ENCODE measurements around the gene GABRP. TPM values are rescaled to one million over a fixed set of nuclear protein-coding genes. Genes with fewer than 3 reads are reported as not detected.

Gene GABRP
- total RNA-seq, 1 donor from 2014 or later: 55.6 TPM

DNA sequence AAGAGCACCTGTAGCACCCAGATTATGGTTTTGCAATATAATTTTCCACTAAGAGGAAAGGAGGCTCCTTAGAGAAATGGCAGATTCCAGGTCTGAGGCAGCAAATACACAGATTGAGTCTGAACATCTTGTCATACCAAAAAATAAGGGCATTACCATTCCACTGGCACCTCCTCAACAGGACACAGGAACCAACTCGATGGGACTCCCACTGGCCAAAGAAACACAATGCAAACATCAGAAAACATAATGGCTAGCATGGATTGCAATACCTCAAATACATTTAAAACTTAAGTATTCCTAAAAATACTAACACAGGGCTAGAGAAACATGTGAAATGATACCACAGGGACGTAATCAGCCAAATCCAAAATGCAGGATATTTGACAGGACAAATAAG is 65.8 kb downstream of the GABRP start:
- DNase-seq (ENCODE audit: extremely low spot score, unreplicated experiment): no peak
- H3K27ac Mint-ChIP-seq: no peak overlapping the region
- H3K4me1 Mint-ChIP-seq (ENCODE audit: unreplicated experiment): no peaks in the 10 kb centered on the region
- H3K4me3 Mint-ChIP-seq: no peak overlapping the region
- no peaks in the 10 kb centered on the region for H3K9me3 Mint-ChIP-seq
- no peaks in the 10 kb centered on the region for H3K27me3 Mint-ChIP-seq
- no peaks in the 10 kb centered on the region for H3K36me3 Mint-ChIP-seq
- TF ChIP-seq CTCF (conservative IDR thresholded peaks at IDR 0.05): no peak

DNA sequence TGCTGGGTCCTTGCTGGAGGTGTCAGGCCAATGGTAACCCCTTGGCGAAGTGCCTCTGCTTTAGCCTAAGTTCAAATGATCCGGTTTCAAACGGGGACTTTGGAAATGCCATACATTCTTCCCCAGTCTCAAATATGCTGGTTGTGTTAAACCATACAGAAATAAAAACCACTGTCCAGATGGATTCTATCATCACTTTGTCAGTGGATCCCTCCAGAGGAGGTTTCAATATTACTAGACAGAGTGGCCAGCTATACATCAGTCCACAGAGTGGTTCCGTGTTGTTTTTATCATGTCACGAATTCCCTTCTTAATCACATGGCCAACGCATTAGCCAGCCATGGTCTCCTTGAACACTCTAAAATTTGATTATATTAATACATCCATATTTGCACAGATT is 71.0 kb downstream of the GABRP start:
- no peak for DNase-seq (ENCODE audit: extremely low spot score, unreplicated experiment)
- Mint-ChIP-seq H3K36me3 (no peaks in the 10 kb centered on the region), H3K27me3 (no peaks in the 10 kb centered on the region), H3K4me1 (ENCODE audit: unreplicated experiment) (no peaks in the 10 kb centered on the region), H3K9me3 (no peaks in the 10 kb centered on the region), H3K27ac (no peak overlapping the region), H3K4me3 (no peak overlapping the region)
- TF ChIP-seq CTCF (conservative IDR thresholded peaks at IDR 0.05): no peak

- H3K27me3 Mint-ChIP-seq: no peaks in the 10 kb centered on the region
- no peak for TF ChIP-seq CTCF (conservative IDR thresholded peaks at IDR 0.05)
- no peak for DNase-seq (ENCODE audit: extremely low spot score, unreplicated experiment)
- no peak overlapping the region for H3K4me3 Mint-ChIP-seq
- no peaks in the 10 kb centered on the region for H3K4me1 Mint-ChIP-seq (ENCODE audit: unreplicated experiment)
- peaks cover 12% of the 10 kb centered on the region for H3K9me3 Mint-ChIP-seq
- no peak overlapping the region for H3K27ac Mint-ChIP-seq
- H3K36me3 Mint-ChIP-seq: peaks cover 8% of the 10 kb centered on the region
These were observed 73.5 kb downstream of the GABRP start for GRCh38 chr5:170857066-170857465.

DNA sequence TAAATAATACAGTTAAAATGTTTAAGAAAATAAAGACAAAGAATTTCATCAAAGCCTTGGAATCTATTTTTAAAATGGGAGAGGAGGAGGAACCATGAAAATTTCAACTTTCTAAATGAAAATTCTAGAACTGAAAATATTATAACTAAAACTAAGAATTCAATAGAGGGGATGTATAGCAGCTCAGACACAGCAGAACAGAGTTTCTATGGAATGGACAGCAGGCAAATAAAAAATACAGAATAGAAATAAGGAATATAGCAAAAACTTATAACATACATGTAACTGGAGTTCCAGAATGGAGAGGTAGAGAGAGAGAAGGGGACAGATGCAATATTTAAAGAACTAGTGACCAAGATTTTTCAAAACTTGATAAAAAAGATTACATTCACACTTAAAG is 76.9 kb downstream of the GABRP start:
- H3K36me3 Mint-ChIP-seq: peaks cover 8% of the 10 kb centered on the region
- DNase-seq (ENCODE audit: extremely low spot score, unreplicated experiment): no peak
- H3K4me1 Mint-ChIP-seq (ENCODE audit: unreplicated experiment): peaks cover 12% of the 10 kb centered on the region
- H3K4me3 Mint-ChIP-seq: peak overlapping the region; percentile 88
- TF ChIP-seq CTCF (conservative IDR thresholded peaks at IDR 0.05): no peak
- peak overlapping the region; percentile 74 for H3K27ac Mint-ChIP-seq
- H3K9me3 Mint-ChIP-seq: peaks cover 12% of the 10 kb centered on the region
- peaks cover 6% of the 10 kb centered on the region for H3K27me3 Mint-ChIP-seq

DNA sequence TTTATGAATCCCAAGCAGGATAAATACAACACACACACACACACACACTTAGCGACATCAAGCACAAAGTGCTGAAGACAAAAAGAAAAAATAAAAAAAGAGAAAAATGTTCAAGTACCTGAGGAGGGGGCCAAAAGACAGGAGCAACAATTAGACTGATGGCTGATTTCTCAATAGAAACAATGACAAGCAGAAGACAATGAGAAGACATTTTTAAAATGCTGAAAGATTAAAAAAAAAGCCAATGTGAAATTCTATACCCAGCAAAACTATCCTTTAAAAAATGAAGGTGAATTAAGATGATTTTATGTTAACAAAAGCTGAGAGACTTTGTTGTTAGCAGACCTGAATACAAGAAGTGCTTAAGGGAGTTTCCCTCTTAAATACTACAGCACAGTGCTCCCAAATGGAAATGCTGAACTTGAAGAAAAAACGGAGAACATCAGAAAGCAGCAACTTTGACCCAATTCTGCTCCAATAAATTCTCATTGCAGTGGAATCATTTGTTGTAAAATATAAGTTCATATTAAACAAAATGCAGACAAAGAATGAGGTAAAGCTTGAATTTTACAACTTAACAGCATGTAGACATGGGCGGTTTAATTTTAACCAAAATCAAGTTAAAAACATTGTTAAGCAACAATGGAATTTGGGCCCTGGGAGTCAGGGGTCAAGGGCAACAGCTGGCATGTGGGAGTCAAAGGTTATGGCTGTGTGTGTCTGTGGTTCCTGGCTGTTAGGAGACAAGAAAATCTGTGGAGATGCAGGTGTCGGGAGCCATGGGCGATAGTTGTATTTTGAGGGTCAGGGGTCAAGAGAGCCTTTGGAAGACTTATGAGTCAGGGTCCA is 77.5 kb downstream of the GABRP start:
- Mint-ChIP-seq H3K4me1 (ENCODE audit: unreplicated experiment) (peaks cover 12% of the 10 kb centered on the region), H3K36me3 (peaks cover 8% of the 10 kb centered on the region), H3K27me3 (peaks cover 6% of the 10 kb centered on the region), H3K27ac (peak overlapping the region; percentile 74), H3K9me3 (peaks cover 12% of the 10 kb centered on the region), H3K4me3 (peak overlapping the region; percentile 88)
- TF ChIP-seq CTCF (conservative IDR thresholded peaks at IDR 0.05): no peak
- DNase-seq (ENCODE audit: extremely low spot score, unreplicated experiment): no peak

Data from type B pancreatic cell (in vitro differentiated cells).